NCI-H1436 treated with DMSO at 0.1 percent for 48 hours (cell line): Measurements from ENCODE around the gene PNLIPRP1.

Experiments used
- DNase-seq: peaks from one replicate; lab custom pipeline; 2025; lab: John Stamatoyannopoulos, UW

Gene PNLIPRP1

GRCh38 chr10:116599991-116600390 is 9.2 kb downstream of the PNLIPRP1 start:
- DNase-seq, result no peak

DNA sequence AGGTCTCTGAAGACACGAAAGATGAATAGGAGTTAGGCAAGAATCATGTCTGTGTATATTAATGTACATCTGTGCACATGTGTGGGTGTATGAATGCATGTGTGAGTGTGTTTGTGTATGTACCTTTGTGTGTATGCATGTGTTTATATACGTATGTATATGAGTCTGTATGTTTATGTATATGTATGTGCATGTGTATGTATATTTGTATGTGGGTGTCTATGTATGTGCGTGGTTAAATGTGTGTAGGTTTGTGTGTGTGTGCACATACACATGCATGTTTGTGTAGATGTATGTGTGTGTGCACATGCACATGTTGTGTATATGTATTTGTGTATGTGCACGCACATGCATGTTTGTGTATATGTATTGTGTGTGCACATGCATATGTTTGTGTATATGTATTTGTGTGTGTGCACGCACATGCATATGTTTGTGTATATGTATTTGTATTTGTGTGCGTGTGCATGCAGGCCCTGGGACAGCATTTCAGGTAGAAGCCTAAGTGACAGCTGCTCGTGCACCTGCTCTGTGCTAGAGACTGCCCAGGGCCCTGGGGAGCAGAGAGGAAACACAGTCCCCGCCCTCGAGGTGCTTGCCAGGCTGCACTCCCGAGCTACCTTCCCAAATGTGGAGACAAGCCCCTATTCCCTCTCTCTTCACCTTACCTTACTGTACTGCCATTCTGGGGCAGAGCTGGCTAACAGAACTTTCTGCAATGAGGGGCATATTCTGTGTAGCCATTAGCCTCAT is 12.1 kb downstream of the PNLIPRP1 start:
- no peak for DNase-seq

DNA sequence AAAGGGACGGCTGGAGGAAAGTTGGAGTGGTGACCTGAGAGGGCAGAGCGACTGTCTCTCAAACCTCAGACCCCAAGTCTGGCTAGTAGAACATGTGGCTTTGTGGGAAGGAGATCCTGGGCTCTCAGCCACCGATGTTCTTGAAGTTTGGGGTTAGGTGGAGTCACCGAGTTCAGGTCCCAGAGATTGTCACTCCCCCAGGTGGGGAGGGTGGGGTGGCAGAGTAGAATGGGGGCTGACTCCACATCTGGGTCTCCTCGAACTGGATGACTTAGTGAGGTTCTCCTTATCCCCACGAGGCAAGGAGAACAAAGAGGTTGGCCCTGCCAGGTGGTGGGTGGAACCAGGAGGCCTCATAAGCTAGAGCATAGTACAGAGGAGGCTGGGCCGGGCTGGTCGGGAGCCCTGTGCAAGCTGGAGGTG is 15.3 kb downstream of the PNLIPRP1 start:
- no peak for DNase-seq

DNA sequence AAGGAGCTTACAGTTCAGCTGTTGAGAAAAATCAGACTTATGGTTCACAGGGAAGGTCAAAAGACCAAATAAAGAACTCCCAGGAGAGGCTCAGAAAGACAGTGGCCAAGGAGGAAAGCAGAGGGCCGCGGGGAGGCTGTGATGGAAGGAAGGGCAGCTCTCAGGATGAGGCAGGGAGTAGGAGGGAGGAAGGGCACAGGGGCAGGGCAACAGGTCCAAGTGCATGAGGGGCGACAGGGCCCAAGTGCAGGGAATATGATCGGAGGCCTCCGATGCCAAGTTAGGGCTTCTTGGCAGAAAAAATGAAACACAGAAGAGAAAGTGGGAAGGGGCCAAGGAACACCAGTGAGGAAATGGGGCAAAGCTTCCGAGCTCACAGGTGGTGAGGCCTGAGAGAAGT is 16.6 kb downstream of the PNLIPRP1 start:
- no peak for DNase-seq

DNA sequence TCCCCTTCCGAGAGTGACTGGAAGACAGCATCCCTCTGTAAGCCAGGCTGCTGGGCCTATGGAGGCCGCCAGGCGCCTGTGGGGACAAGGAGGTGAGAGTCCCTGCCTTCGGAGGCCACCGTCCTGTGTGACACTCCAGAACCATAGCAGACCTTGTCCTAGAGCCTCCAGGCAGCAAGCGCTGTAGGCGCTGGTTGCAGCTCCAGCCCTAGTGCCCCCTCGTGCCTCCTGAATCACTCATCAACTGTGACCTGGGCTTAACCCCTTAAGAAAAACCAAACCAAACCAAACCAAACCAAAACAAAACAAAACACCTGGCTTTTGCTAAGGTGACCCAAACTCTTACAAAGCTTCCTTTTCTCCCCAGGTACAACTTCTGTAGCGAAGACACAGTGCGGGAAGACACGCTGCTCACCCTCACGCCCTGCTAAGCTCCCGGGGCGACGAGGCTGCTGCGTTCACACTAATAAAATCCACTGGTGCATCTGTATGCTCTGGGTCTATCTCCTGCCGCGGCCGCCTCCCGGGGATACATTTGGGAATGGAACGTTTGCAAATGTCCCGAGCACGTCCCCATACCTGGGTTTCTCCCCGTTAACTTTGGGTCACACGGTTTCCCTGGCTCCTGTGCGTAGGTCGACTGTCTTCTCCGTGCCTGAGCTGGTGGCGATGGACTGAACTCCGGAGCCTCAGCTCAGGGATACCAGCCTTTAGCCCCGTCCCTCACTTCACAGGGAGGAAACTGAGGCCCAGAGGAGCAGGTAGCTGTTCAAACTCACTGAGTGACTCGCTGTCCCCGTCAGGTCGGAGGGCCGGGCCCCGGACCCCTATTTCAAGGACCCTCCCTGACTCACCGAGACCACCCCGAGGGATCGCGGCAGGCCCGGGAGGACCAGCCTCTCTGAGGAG is 18.2 kb downstream of the PNLIPRP1 start:
- DNase-seq, result no peak

GRCh38 chr10:116610443-116611152 is 19.8 kb downstream of the PNLIPRP1 start:
- DNase-seq, result no peak

- no peak for DNase-seq
These were observed 20.4 kb downstream of the PNLIPRP1 start for GRCh38 chr10:116611153-116611545.

GRCh38 chr10:116612107-116612769 is 21.5 kb downstream of the PNLIPRP1 start:
- no peak for DNase-seq

DNA sequence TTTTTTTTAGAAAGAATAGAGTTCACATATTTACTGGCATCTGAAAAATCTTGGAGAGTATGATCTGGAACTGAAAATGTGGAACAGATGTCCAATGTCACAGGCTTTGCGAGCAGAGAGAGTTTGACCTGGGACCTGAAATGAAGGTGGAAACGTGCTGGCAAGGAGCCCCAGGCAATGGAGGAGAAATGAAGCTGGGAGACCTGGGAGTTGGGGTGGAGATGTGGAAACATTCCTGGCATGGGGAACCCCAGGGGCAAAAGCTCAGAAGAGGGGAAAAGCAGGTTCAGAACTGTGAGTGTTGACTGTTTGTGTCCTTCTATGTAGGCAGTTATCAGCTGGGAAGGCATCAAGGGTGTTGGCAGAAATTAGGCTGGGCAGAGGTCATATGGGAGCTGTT is 22.7 kb downstream of the PNLIPRP1 start:
- no peak for DNase-seq

- DNase-seq, result no peak
These were observed 24.0 kb downstream of the PNLIPRP1 start for GRCh38 chr10:116614796-116615195.

DNA sequence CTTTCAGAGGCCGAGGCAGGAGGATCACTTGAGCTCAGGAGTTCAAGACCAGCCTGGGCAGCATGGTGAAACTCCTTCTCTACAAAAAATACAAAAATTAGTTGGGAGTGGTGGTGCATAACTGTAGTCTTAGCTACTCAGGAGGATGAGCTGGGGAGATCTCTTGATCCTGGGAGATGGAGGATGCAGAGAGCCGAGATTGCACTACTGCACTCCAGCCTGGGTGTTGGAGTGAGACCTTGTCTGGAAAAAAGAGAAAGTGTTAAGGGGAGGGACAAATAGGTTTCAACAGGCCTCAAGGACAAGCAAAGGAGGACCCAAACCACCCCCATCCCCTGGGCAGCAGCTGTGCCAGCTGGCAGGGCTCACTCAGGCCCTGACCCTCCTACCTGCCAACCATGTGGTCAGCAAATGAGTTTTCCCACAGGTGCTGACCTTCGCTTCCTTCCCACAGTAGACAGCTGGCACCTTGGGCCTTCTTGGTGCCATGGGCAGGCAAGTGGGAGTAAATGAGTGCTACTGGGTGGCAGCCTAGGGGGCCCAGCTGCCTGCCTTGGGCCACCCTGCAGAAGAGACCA is 24.5 kb downstream of the PNLIPRP1 start:
- no peak for DNase-seq

GRCh38 chr10:116620423-116621400 is 30.0 kb downstream of the PNLIPRP1 start, which contains the start of gene PNLIPRP2:
Gene PNLIPRP2, plus strand, starts transcription at chr10:116620953.
- DNase-seq, result no peak

GRCh38 chr10:116621476-116621875 is 30.7 kb downstream of the PNLIPRP1 start:
- DNase-seq, result no peak

GRCh38 chr10:116621934-116622655 is 31.3 kb downstream of the PNLIPRP1 start:
- DNase-seq, result no peak

GRCh38 chr10:116625845-116626244 is 35.1 kb downstream of the PNLIPRP1 start:
- DNase-seq, result no peak

GRCh38 chr10:116626815-116627214 is 36.1 kb downstream of the PNLIPRP1 start:
- DNase-seq, result no peak

DNA sequence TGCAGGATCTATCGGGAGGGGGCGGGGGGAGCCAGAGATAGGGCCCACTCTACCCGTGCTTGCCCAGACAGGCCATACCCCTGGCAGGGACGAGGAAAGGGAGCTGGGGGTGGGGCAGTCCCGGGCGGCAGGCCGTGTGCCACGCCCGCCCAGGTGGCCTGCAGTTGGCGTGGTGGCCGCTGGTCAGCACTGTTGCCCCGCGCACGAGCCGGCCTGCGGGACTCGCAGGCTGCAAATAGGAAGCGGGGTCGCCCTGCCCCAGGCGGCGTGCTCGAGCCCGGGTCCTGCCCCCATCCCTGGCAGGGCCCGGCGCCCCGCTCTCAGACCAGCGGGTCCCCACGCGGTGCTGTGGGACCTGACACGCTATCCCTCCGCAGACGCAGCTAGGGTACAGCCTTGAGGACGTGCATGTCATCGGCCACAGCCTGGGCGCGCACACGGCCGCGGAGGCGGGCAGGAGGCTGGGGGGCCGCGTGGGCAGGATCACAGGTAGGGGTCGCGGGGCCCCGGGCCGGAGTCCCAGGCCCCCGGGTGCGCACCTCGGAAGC is 36.7 kb downstream of the PNLIPRP1 start:
- no peak for DNase-seq

DNA sequence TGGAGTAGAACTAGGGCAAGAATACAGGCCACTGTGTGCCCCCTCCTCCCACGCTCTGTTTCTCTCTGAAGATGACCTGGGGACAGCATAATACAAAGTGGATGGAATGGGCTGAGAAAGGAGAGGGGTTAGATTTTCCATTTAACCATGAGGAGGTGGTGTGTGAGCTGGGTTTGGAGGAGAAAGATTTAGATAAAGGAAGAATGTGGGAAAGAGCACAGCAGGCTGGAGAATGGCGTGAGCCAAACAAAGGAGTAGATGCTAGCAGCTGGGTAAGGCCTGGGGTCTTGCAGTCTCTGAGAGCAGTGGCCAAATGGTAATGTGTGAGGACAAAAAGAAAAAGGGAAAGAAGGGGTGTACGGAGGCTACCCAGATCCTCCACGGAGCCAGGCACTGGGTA is 38.6 kb downstream of the PNLIPRP1 start:
- no peak for DNase-seq

- no peak for DNase-seq
These were observed 39.3 kb downstream of the PNLIPRP1 start for GRCh38 chr10:116630020-116630419.
